HEK293 (cell line): ENCODE results near the gene DCHS2.

ENCODE experiments used
- CTCF ChIA-PET: fragments of 350-600 bp; formaldehyde crosslinking; extraction: SDS; loops from one replicate; lab custom pipeline; 2021; ENCODE audit warnings: antibody characterized with exemption; lab: Yijun Ruan, JAX
- POLR2A ChIA-PET: fragments of 300-600 bp; formaldehyde crosslinking; extraction: SDS; loops from one replicate; lab custom pipeline; 2020; ENCODE audit warnings: antibody characterized with exemption, inconsistent platforms; lab: Yijun Ruan, JAX
- H3K27ac ChIP-seq: fragments of 200-500 bp; sonication (Bioruptor generic); 2 replicates; pipeline ENCODE4 v1.5.1; 2014; ENCODE audit warnings: low read depth, low read length, control low read depth, inconsistent platforms; ENCODE audit errors: extremely low read depth
- H3K36me3 ChIP-seq, 2 experiments: fragments of 200-500 bp in 1 of 2; sonication (Bioruptor generic) in 1 of 2; 1 replicate in 1 of 2; 2 replicates in 1 of 2; pipeline ENCODE4 v1.5.1; 2014 to 2017; ENCODE audit warnings: inconsistent platforms in 2 of 2, low read length in 2 of 2; ENCODE audit not compliant: control insufficient read depth in 2 of 2, insufficient read depth in 1 of 2
- H3K4me1 ChIP-seq: fragments of 200-500 bp; sonication (Bioruptor generic); 2 replicates; pipeline ENCODE4 v1.5.1; 2014; ENCODE audit warnings: mild to moderate bottlenecking, low read length, inconsistent platforms; ENCODE audit not compliant: control insufficient read depth, insufficient read depth
- H3K4me3 ChIP-seq: 2 replicates; pipeline ENCODE4 v1.5.1; 2011; ENCODE audit warnings: low read depth, mild to moderate bottlenecking, control low read depth, low read length, moderate library complexity
- H3K9me3 ChIP-seq: fragments of 200-500 bp; sonication (Bioruptor generic); 2 replicates; pipeline ENCODE4 v1.5.1; 2014; ENCODE audit warnings: low read depth, low read length, inconsistent platforms; ENCODE audit not compliant: control insufficient read depth, insufficient read depth
- AEBP2 ChIP-seq: fragments of 450-650 bp; formaldehyde crosslinking; IDR thresholded peaks from 2 replicates; pipeline ENCODE4 v1.5.1; 2016; ENCODE audit warnings: missing biosample characterization, missing genetic modification characterization, borderline replicate concordance
- BCL11B ChIP-seq: fragments of 450-650 bp; formaldehyde crosslinking; IDR thresholded peaks from 2 replicates; pipeline ENCODE4 v1.5.1; 2016; ENCODE audit warnings: low read depth, missing biosample characterization, missing genetic modification characterization
- GLIS1 ChIP-seq: fragments of 450-650 bp; formaldehyde crosslinking; IDR thresholded peaks from 2 replicates; pipeline ENCODE4 v1.5.1; 2016; ENCODE audit warnings: missing biosample characterization, missing genetic modification characterization
- HOXA7 ChIP-seq: sonication (generic); formaldehyde crosslinking; IDR thresholded peaks from 2 replicates; pipeline ENCODE4 v1.8.1; 2022; ENCODE audit warnings: missing genetic modification reagents, borderline replicate concordance
- KLF9 ChIP-seq: fragments of 450-650 bp; formaldehyde crosslinking; IDR thresholded peaks from 2 replicates; pipeline ENCODE4 v1.5.1; 2016; ENCODE audit warnings: missing biosample characterization, missing genetic modification characterization, low read depth
- SCRT1 ChIP-seq: fragments of 450-650 bp; formaldehyde crosslinking; IDR thresholded peaks from 2 replicates; pipeline ENCODE4 v1.5.1; 2016; ENCODE audit warnings: missing biosample characterization, missing genetic modification characterization, borderline replicate concordance
- SP3 ChIP-seq: fragments of 450-650 bp; formaldehyde crosslinking; IDR thresholded peaks from 2 replicates; pipeline ENCODE4 v1.5.1; 2016; ENCODE audit warnings: missing biosample characterization, missing genetic modification characterization
- TRIM28 ChIP-seq: IDR thresholded peaks from 2 replicates; pipeline ENCODE4 v1.6.1; 2011; ENCODE audit warnings: low read length, control low read depth, borderline replicate concordance
- ZBTB17 ChIP-seq: fragments of 450-650 bp; formaldehyde crosslinking; IDR thresholded peaks from 2 replicates; pipeline ENCODE4 v1.5.1; 2016; ENCODE audit warnings: missing biosample characterization, missing genetic modification characterization
- ZBTB49 ChIP-seq: fragments of 450-650 bp; formaldehyde crosslinking; IDR thresholded peaks from 2 replicates; pipeline ENCODE4 v1.5.1; 2016; ENCODE audit warnings: missing biosample characterization, missing genetic modification characterization, low read depth
- ZFP3 ChIP-seq: fragments of 450-650 bp; formaldehyde crosslinking; IDR thresholded peaks from 2 replicates; pipeline ENCODE4 v1.5.1; 2016; ENCODE audit warnings: low read depth, missing biosample characterization, missing genetic modification characterization
- ZNF121 ChIP-seq: fragments of 450-650 bp; formaldehyde crosslinking; IDR thresholded peaks from 2 replicates; pipeline ENCODE4 v1.5.1; 2016; ENCODE audit warnings: missing biosample characterization, missing genetic modification characterization
- ZNF146 ChIP-seq: fragments of 450-650 bp; formaldehyde crosslinking; IDR thresholded peaks from 2 replicates; pipeline ENCODE4 v1.5.1; 2016; ENCODE audit warnings: missing biosample characterization, missing genetic modification characterization
- ZNF214 ChIP-seq: fragments of 450-650 bp; formaldehyde crosslinking; IDR thresholded peaks from 2 replicates; pipeline ENCODE4 v1.5.1; 2017; ENCODE audit warnings: missing biosample characterization, mild to moderate bottlenecking, missing genetic modification characterization, borderline replicate concordance
- ZNF292 ChIP-seq: fragments of 450-650 bp; formaldehyde crosslinking; IDR thresholded peaks from 2 replicates; pipeline ENCODE4 v1.5.1; 2016; ENCODE audit warnings: low read depth, missing biosample characterization, missing genetic modification characterization, borderline replicate concordance
- ZNF416 ChIP-seq: fragments of 450-650 bp; formaldehyde crosslinking; IDR thresholded peaks from 2 replicates; pipeline ENCODE4 v1.5.1; 2016; ENCODE audit warnings: missing biosample characterization, missing genetic modification characterization
- ZNF426 ChIP-seq: fragments of 450-650 bp; formaldehyde crosslinking; IDR thresholded peaks from 2 replicates; pipeline ENCODE4 v1.5.1; 2017; ENCODE audit warnings: missing biosample characterization, missing genetic modification characterization, mild to moderate bottlenecking, inconsistent platforms, moderate library complexity
- ZNF488 ChIP-seq: fragments of 450-650 bp; formaldehyde crosslinking; IDR thresholded peaks from 2 replicates; pipeline ENCODE4 v1.5.1; 2016; ENCODE audit warnings: missing biosample characterization, missing genetic modification characterization
- ZNF549 ChIP-seq: fragments of 450-650 bp; IDR thresholded peaks from 2 replicates; pipeline ENCODE4 v1.5.1; 2018; ENCODE audit warnings: missing biosample characterization, missing genetic modification characterization, mild to moderate bottlenecking, inconsistent platforms, moderate library complexity
- ZNF585B ChIP-seq: fragments of 450-650 bp; formaldehyde crosslinking; IDR thresholded peaks from 2 replicates; pipeline ENCODE4 v1.5.1; 2016; ENCODE audit warnings: missing biosample characterization, missing genetic modification characterization
- ZNF645 ChIP-seq: fragments of 450-650 bp; formaldehyde crosslinking; IDR thresholded peaks from 2 replicates; pipeline ENCODE4; 2016; ENCODE audit warnings: missing biosample characterization, missing genetic modification characterization
- ZNF658 ChIP-seq: fragments of 450-650 bp; formaldehyde crosslinking; IDR thresholded peaks from 2 replicates; pipeline ENCODE4; 2016; ENCODE audit warnings: missing biosample characterization, missing genetic modification characterization
- ZNF660 ChIP-seq: fragments of 450-650 bp; IDR thresholded peaks from 2 replicates; pipeline ENCODE4 v1.5.1; 2018; ENCODE audit warnings: missing biosample characterization, mild to moderate bottlenecking, missing genetic modification characterization
- ZNF701 ChIP-seq: fragments of 450-650 bp; formaldehyde crosslinking; IDR thresholded peaks from 2 replicates; pipeline ENCODE4 v1.5.1; 2016; ENCODE audit warnings: missing biosample characterization, missing genetic modification characterization
- ZNF707 ChIP-seq: fragments of 450-650 bp; formaldehyde crosslinking; IDR thresholded peaks from 2 replicates; pipeline ENCODE4 v1.5.1; 2016; ENCODE audit warnings: missing biosample characterization, missing genetic modification characterization
- ZNF785 ChIP-seq: fragments of 450-650 bp; formaldehyde crosslinking; IDR thresholded peaks from 2 replicates; pipeline ENCODE4 v1.5.1; 2016; ENCODE audit warnings: missing biosample characterization, missing genetic modification characterization
- TF ChIP-seq, protein P1 (sequence below): fragments of 450-650 bp; formaldehyde crosslinking; IDR thresholded peaks from 2 replicates; pipeline ENCODE4 v1.5.1; 2016; ENCODE audit warnings: missing biosample characterization, missing genetic modification characterization
- TF ChIP-seq, protein P2 (sequence below): fragments of 450-650 bp; formaldehyde crosslinking; IDR thresholded peaks from 2 replicates; pipeline ENCODE4 v1.5.1; 2016; ENCODE audit warnings: missing biosample characterization, missing genetic modification characterization

Gene DCHS2

DNA sequence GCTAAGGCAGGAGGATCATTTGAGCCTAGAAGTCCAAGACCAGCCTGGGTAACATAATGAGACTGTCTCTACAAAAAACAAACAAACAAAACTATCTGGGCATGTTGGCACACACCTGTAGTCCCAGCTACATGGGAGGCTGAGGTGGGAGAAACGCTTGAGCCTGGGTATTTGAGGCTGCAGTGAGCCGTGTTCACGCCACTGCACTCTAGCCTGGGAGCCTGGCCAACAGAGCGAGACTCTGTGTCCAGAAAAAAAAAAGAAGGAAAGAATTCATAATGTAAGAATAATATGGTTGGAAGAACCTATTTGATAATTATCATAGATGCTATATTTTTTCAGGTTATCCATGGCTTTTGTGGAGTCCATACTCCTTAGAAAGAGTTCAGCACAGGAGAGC, 26.0 kb upstream of the DCHS2 start:
- Histone ChIP-seq H3K27ac (no peak overlapping the region), H3K9me3 (no peaks in the 10 kb centered on the region), H3K4me1 (no peaks in the 10 kb centered on the region), H3K36me3 (no peaks in the 10 kb centered on the region), H3K4me3 (no peak overlapping the region)
- TF ChIP-seq ZNF645 (tag by site-specific recombination): no peak
- TF ChIP-seq ZNF585B (tag by site-specific recombination): no peak
- TF ChIP-seq ZNF785 (tag by site-specific recombination): no peak
- no peak for TF ChIP-seq SP3 (tag by site-specific recombination)
- TF ChIP-seq ZNF416 (tag by site-specific recombination): no peak
- no peak for TF ChIP-seq ZNF121 (tag by site-specific recombination)
- no peak for TF ChIP-seq ZNF488
- TF ChIP-seq ZNF660 (tag by site-specific recombination): no peak
- TF ChIP-seq, protein P1, sequence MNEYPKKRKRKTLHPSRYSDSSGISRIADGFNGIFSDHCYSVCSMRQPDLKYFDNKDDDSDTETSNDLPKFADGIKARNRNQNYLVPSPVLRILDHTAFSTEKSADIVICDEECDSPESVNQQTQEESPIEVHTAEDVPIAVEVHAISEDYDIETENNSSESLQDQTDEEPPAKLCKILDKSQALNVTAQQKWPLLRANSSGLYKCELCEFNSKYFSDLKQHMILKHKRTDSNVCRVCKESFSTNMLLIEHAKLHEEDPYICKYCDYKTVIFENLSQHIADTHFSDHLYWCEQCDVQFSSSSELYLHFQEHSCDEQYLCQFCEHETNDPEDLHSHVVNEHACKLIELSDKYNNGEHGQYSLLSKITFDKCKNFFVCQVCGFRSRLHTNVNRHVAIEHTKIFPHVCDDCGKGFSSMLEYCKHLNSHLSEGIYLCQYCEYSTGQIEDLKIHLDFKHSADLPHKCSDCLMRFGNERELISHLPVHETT: no peak
- TF ChIP-seq ZNF214: no peak
- no peak for TF ChIP-seq KLF9 (tag by site-specific recombination)
- no peak for TF ChIP-seq ZFP3
- TF ChIP-seq, protein P2, sequence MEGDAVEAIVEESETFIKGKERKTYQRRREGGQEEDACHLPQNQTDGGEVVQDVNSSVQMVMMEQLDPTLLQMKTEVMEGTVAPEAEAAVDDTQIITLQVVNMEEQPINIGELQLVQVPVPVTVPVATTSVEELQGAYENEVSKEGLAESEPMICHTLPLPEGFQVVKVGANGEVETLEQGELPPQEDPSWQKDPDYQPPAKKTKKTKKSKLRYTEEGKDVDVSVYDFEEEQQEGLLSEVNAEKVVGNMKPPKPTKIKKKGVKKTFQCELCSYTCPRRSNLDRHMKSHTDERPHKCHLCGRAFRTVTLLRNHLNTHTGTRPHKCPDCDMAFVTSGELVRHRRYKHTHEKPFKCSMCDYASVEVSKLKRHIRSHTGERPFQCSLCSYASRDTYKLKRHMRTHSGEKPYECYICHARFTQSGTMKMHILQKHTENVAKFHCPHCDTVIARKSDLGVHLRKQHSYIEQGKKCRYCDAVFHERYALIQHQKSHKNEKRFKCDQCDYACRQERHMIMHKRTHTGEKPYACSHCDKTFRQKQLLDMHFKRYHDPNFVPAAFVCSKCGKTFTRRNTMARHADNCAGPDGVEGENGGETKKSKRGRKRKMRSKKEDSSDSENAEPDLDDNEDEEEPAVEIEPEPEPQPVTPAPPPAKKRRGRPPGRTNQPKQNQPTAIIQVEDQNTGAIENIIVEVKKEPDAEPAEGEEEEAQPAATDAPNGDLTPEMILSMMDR (tag by site-specific recombination): no peak
- ChIA-PET CTCF (interaction anchor here (0.8 to 1.9 kb wide), 3 partner anchors 11 to 188 kb away, joined by 3 to 11 read pairs (median 3); no protein-coding TSS in a partner anchor), POLR2A (no interaction called here)

GRCh38 chr4:154516318-154517029, 24.9 kb upstream of the DCHS2 start:
- POLR2A ChIA-PET: no interaction called here
- no peaks in the 10 kb centered on the region for H3K9me3 ChIP-seq
- CTCF ChIA-PET: interaction anchor here (0.8 to 1.9 kb wide), 5 partner anchors 9 to 187 kb away, joined by 3 to 11 read pairs (median 3); no protein-coding TSS in a partner anchor

More at GRCh38 chr4:154516318-154517029, 24.9 kb upstream of the DCHS2 start:
- Histone ChIP-seq H3K27ac (no peak overlapping the region), H3K4me1 (no peaks in the 10 kb centered on the region), H3K36me3 (no peaks in the 10 kb centered on the region), H3K4me3 (no peak overlapping the region)
- TF ChIP-seq SCRT1 (tag by site-specific recombination) (no peak), ZNF549 (tag by site-specific recombination) (no peak), HOXA7 (CRISPR knock-in tag) (no peak), ZNF292 (no peak), TRIM28 (no peak), ZNF426 (tag by site-specific recombination) (no peak), ZNF146 (tag by site-specific recombination) (no peak), ZBTB49 (tag by site-specific recombination) (no peak), ZNF658 (tag by site-specific recombination) (no peak), ZNF701 (tag by site-specific recombination) (no peak), ZBTB17 (no peak), ZNF707 (no peak), BCL11B (tag by site-specific recombination) (no peak), AEBP2 (tag by site-specific recombination) (no peak), GLIS1 (no peak)
